C4-2B (cell line): ENCODE data around the gene PARD3B.

Experiments used
- ZFX ChIP-seq: fragments of 450-650 bp; IDR thresholded peaks from 2 replicates; pipeline ENCODE4 v1.6.1; 2017
- TF ChIP-seq, protein P1 (sequence below): fragments of 450-650 bp; conservative IDR thresholded peaks from 2 replicates; pipeline ENCODE4 v1.5.1; 2017; ENCODE audit warnings: mild to moderate bottlenecking

DNA sequence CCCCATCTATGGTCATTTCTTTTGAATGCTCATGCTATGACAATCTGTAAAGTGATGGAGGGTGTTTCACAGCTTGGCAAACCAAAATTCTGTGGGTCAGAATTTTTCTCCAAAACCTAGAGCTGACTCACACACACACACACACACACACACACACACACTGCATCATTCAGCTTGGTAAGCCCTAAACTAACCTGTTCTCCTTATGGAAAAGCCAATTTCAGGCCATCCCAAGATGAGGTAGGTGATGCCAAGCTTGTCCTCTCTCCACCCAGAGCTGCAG is 1092.0 kb downstream of the PARD3B start:
- TF ChIP-seq, protein P1, sequence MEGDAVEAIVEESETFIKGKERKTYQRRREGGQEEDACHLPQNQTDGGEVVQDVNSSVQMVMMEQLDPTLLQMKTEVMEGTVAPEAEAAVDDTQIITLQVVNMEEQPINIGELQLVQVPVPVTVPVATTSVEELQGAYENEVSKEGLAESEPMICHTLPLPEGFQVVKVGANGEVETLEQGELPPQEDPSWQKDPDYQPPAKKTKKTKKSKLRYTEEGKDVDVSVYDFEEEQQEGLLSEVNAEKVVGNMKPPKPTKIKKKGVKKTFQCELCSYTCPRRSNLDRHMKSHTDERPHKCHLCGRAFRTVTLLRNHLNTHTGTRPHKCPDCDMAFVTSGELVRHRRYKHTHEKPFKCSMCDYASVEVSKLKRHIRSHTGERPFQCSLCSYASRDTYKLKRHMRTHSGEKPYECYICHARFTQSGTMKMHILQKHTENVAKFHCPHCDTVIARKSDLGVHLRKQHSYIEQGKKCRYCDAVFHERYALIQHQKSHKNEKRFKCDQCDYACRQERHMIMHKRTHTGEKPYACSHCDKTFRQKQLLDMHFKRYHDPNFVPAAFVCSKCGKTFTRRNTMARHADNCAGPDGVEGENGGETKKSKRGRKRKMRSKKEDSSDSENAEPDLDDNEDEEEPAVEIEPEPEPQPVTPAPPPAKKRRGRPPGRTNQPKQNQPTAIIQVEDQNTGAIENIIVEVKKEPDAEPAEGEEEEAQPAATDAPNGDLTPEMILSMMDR, result no peak
- TF ChIP-seq ZFX, result no peak
